SK-N-MC (cell line): ENCODE data around the gene CPB2.

Experiments used
- EZH2 ChIP-seq: fragments of 200-600 bp; sonication (generic); IDR thresholded peaks from one replicate; pipeline ENCODE4 v1.6.1; 2017; ENCODE audit warnings: antibody characterized with exemption
- FOXP2 ChIP-seq: optimal IDR thresholded peaks from 2 replicates; pipeline ENCODE3; 2011; ENCODE audit warnings: mild to moderate bottlenecking, moderate library complexity; ENCODE audit not compliant: insufficient read depth; ENCODE audit errors: extremely low read length, control extremely low read depth
- POLR2AphosphoS5 ChIP-seq: IDR thresholded peaks from 2 replicates; pipeline ENCODE4 v1.6.1; 2012; ENCODE audit warnings: mild to moderate bottlenecking, low read depth, low read length, borderline replicate concordance

DNA sequence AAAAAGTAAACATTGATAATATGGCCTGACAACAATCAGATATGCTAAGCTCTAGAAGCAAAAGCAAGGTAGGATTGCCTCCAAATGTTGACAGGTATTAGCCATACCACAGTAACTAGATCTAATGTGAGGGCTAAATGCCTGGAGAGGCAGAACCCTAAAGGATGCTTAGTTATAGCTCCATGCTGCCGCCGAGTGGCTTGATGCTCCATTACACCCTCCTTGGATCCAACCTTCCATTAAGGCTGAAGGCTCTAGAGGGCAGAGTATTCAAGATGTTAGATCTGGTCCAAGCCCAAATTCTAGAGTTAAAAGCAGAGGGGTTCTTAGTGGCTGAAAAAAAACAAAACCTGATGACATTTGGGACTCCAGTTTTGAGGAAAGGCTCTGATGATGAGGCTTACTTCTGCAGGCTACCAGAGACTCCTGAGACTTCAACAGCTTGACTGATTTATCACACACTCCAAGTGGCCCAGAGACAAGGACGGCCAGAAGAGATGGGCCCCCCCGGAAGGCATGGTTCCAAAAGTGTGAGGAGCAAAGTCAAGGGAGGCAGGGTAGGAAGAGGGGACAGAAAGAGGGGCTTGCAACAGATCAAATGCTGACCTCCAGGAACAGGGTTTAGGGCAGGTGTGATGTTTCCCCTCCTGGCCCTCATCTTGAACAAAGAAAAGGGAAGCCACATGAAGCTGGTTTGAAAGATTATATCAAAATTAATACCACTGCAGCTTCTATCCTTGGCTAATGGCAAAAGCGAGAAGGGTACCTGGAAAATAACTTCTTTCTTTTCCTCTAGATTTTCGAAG lies 21.9 kb upstream of the CPB2 start:
- TF ChIP-seq EZH2 (no peak), POLR2AphosphoS5 (no peak), FOXP2 (peak; percentile 38)
